ENCODE results near the gene COTL1. TPM values are rescaled to one million over a fixed set of nuclear protein-coding genes. Genes with fewer than 3 reads are reported as not detected.

The COTL1 gene
- polyA plus RNA-seq, 1 of the 3 experiments (the other 2 are of a cell fraction), result 91.6 TPM

- H3K27me3 ChIP-seq (ENCODE audit: insufficient read depth), result no peaks in the 10 kb centered on the region
- H3K9ac ChIP-seq, result no peak overlapping the region
- TF ChIP-seq TEAD4 (IDR thresholded peaks at IDR 0.05; ENCODE audit: borderline replicate concordance, insufficient read depth) (no peak), USF1 (IDR thresholded peaks at IDR 0.05; ENCODE audit: borderline replicate concordance, low read depth) (no peak), TAF1 (IDR thresholded peaks at IDR 0.05; ENCODE audit: borderline replicate concordance, low read depth, low read length) (no peak), JUND (IDR thresholded peaks at IDR 0.05) (no peak), MAX (IDR thresholded peaks at IDR 0.05; ENCODE audit: low read depth) (no peak), RFX5 (IDR thresholded peaks at IDR 0.05; ENCODE audit: low read length) (no peak), CTCF (IDR thresholded peaks at IDR 0.05) (no peak), ZBTB33 (IDR thresholded peaks at IDR 0.05; ENCODE audit: borderline replicate concordance, low read depth) (no peak), RCOR1 (IDR thresholded peaks at IDR 0.05; ENCODE audit: low read length) (no peak), MEF2A (IDR thresholded peaks at IDR 0.05; ENCODE audit: borderline replicate concordance, low read depth) (no peak), FOXJ3 (CRISPR knock-in tag; IDR thresholded peaks at IDR 0.05) (no peak), FOSL2 (IDR thresholded peaks at IDR 0.05; ENCODE audit: borderline replicate concordance, low read depth) (no peak), GABPA (IDR thresholded peaks at IDR 0.05; ENCODE audit: low read depth) (no peak)
- POLR2A ChIA-PET, result no interaction called here
- no peak overlapping the region for H3K4me3 ChIP-seq (ENCODE audit: low read depth in 2 of 2, low read length in 1 of 2)
- WGBS (ENCODE audit: low lambda C conversion rate), result 87% methylated on average over 8 of the region's 8 CpGs
- no peak overlapping the region for H3K27ac ChIP-seq (ENCODE audit: low read depth in 2 of 2, low read length in 1 of 2)
- no peak overlapping the region for H2AFZ ChIP-seq (ENCODE audit: low read depth)
- peaks cover 30% of the 10 kb centered on the region for H3F3A ChIP-seq (replicated peaks; ENCODE audit: insufficient read depth)
- H3K4me1 ChIP-seq (ENCODE audit: control insufficient read depth in 1 of 2, insufficient read depth in 2 of 2, low read depth in 1 of 2, low read length in 1 of 2), result peaks cover 15 to 42% of the 10 kb centered on the region in 2 experiments; a peak in 3 of 4 replicates
- no peaks in the 10 kb centered on the region for H3K9me2 ChIP-seq
- peaks cover 91% of the 10 kb centered on the region for H3K79me2 ChIP-seq (ENCODE audit: insufficient read depth)
- CTCF ChIA-PET, result interaction anchor here (1.0 to 2.1 kb wide), 2 partner anchors 15 to 140 kb away, joined by 4 read pairs; no protein-coding TSS in a partner anchor
- no peaks in the 10 kb centered on the region for H3K36me3 ChIP-seq (replicated peaks in 1 of 2; ENCODE audit: control insufficient read depth in 1 of 2, insufficient read depth in 2 of 2, low read length in 1 of 2)
- H3K4me2 ChIP-seq, result no peak overlapping the region; the same call in 1 of the 2 replicates
- peaks cover 21% of the 10 kb centered on the region for H4K20me1 ChIP-seq (ENCODE audit: insufficient read depth)
- H3K9me3 ChIP-seq, result no peaks in the 10 kb centered on the region
- no peak for DNase-seq
Measured at GRCh38 chr16:84597931-84598351, 19.9 kb downstream of the COTL1 start.

Measured in SK-N-SH (cell line).